SU-DHL-6 (cell line): Measurements from ENCODE around the gene SOX10.

Source experiments
- H2AFZ ChIP-seq: fragments of 200-600 bp; sonication (generic); 2 replicates; pipeline ENCODE4 v1.6.1; 2014; ENCODE audit warnings: low read depth, mild to moderate bottlenecking, moderate library complexity, mixed read lengths, antibody characterized with exemption, low read length; ENCODE audit not compliant: severe bottlenecking
- H3F3A ChIP-seq: fragments of 200-600 bp; shearing (Covaris generic); 2 replicates; pipeline ENCODE4 v1.6.0; 2016; ENCODE audit warnings: antibody characterized with exemption, mild to moderate bottlenecking; ENCODE audit not compliant: insufficient read depth
- H3K27ac ChIP-seq: fragments of 200-600 bp; sonication (generic); 2 replicates; pipeline ENCODE4 v1.5.1; 2016; ENCODE audit warnings: low read depth, mild to moderate bottlenecking, low read length, moderate library complexity, mixed read lengths
- H3K27me3 ChIP-seq: fragments of 200-600 bp; sonication (generic), shearing (Covaris generic); 2 replicates; pipeline ENCODE4 v1.6.0; 2014; ENCODE audit warnings: mild to moderate bottlenecking, low read length
- H3K36me3 ChIP-seq: fragments of 200-600 bp; sonication (generic); 2 replicates; pipeline ENCODE4 v1.6.1; 2014; ENCODE audit warnings: mild to moderate bottlenecking, low read length, mixed read lengths
- H3K4me2 ChIP-seq: fragments of 300-600, 200-600 bp; shearing (Covaris generic), sonication (generic); 2 replicates; pipeline ENCODE4 v1.6.0; 2014; ENCODE audit warnings: low read length, low read depth, mild to moderate bottlenecking; ENCODE audit not compliant: poor library complexity, severe bottlenecking
- H3K4me3 ChIP-seq: fragments of 200-600 bp; sonication (generic); 2 replicates; pipeline ENCODE4 v1.5.1; 2014; ENCODE audit warnings: antibody characterized with exemption, low read length, mild to moderate bottlenecking, mixed read lengths; ENCODE audit not compliant: insufficient read depth, poor library complexity, severe bottlenecking
- H3K79me2 ChIP-seq: fragments of 200-600 bp; sonication (generic); 2 replicates; pipeline ENCODE4 v1.6.1; 2014; ENCODE audit warnings: mild to moderate bottlenecking, low read length, moderate library complexity; ENCODE audit not compliant: insufficient read depth
- H3K9ac ChIP-seq: fragments of 200-600 bp; sonication (generic); 2 replicates; pipeline ENCODE4 v1.7.0; 2014; ENCODE audit warnings: mild to moderate bottlenecking, low read length
- H3K9me2 ChIP-seq: fragments of 200-600 bp; sonication (generic); replicated peaks from 2 replicates; pipeline ENCODE4 v1.6.1; 2014; ENCODE audit warnings: low read length; ENCODE audit not compliant: insufficient read depth
- H3K9me3 ChIP-seq: fragments of 200-600 bp; sonication (generic); 2 replicates; pipeline ENCODE4 v1.6.1; 2014; ENCODE audit warnings: low read length, mixed read lengths; ENCODE audit not compliant: insufficient read depth
- H4K20me1 ChIP-seq: fragments of 200-600 bp; sonication (generic); 2 replicates; pipeline ENCODE4 v1.6.1; 2014; ENCODE audit warnings: low read depth, mild to moderate bottlenecking, antibody characterized with exemption, low read length, moderate library complexity, mixed read lengths
- EZH2phosphoT487 ChIP-seq: fragments of 200-600 bp; sonication (generic), shearing (Covaris generic); conservative IDR thresholded peaks from 2 replicates; pipeline ENCODE4 v1.6.1; 2018; ENCODE audit warnings: mild to moderate bottlenecking, antibody characterized with exemption, low read length, moderate library complexity, mixed read lengths
- TF ChIP-seq, protein P1 (sequence below): fragments of 200-600 bp; sonication (generic); IDR thresholded peaks from one replicate; pipeline ENCODE4 v1.5.1; 2017; ENCODE audit warnings: antibody characterized with exemption, mild to moderate bottlenecking, low read length, moderate library complexity; ENCODE audit not compliant: insufficient read depth, poor library complexity, severe bottlenecking

The SOX10 gene

GRCh38 chr22:38017272-38017920 lies 33.0 kb upstream of the SOX10 start:
- no peak overlapping the region for H3K4me3 ChIP-seq
- H2AFZ ChIP-seq: no peak overlapping the region
- no peaks in the 10 kb centered on the region for H4K20me1 ChIP-seq
- H3K9ac ChIP-seq: no peak overlapping the region
- no peaks in the 10 kb centered on the region for H3K9me3 ChIP-seq
- H3K27me3 ChIP-seq: no peaks in the 10 kb centered on the region
- H3F3A ChIP-seq: no peaks in the 10 kb centered on the region
- H3K4me2 ChIP-seq: no peak overlapping the region
- no peaks in the 10 kb centered on the region for H3K36me3 ChIP-seq
- H3K27ac ChIP-seq: no peak overlapping the region
- no peaks in the 10 kb centered on the region for H3K9me2 ChIP-seq
- TF ChIP-seq EZH2phosphoT487: no peak
- TF ChIP-seq, protein P1, sequence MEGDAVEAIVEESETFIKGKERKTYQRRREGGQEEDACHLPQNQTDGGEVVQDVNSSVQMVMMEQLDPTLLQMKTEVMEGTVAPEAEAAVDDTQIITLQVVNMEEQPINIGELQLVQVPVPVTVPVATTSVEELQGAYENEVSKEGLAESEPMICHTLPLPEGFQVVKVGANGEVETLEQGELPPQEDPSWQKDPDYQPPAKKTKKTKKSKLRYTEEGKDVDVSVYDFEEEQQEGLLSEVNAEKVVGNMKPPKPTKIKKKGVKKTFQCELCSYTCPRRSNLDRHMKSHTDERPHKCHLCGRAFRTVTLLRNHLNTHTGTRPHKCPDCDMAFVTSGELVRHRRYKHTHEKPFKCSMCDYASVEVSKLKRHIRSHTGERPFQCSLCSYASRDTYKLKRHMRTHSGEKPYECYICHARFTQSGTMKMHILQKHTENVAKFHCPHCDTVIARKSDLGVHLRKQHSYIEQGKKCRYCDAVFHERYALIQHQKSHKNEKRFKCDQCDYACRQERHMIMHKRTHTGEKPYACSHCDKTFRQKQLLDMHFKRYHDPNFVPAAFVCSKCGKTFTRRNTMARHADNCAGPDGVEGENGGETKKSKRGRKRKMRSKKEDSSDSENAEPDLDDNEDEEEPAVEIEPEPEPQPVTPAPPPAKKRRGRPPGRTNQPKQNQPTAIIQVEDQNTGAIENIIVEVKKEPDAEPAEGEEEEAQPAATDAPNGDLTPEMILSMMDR: no peak
- H3K79me2 ChIP-seq: no peaks in the 10 kb centered on the region

DNA sequence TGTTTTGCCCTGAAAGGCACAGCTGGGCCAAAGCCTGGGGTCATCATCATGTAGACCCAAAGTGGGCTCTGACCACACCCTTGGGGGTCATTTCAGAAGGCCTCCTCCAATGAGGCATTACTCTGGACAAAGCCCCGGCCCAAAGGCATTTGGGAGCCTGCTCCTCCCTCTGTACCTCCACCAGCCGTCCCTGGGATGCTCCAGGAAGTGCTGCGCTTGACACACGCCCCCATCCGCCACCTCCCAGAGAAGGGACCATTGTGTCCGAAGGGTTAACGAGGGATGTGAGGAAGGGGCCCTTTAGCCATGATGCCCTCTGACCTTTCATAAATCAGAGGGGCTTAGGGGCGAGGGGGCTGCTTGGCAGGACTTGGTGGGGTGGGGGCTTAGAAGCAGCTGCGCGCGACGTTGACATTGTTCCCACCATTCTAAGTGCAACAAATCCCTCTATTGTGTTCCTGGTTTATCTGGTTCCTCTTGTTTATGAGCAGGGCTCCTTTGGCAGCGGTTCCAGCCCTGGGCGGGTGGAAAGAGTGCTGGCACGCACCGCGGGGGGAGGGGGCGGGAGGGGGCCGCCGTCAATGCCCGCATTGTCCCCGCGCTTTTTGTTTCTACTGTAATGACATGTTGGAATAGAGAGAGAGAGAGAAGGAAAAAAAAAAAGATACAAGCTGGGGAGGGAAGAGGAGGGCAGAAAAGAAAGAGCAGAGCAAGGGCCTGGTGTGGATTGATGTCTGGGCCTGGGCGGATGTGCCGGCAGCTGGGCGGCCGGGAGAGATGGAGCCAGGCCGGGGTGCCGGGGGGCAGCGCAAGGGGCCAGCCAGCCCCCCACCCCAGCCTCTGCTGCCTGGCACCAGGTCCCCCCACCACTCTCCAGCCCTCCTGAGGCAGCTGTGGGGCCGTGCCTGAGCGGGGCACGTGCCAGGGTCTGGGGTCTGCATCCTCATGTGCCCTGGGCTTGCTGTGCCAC lies 32.1 kb upstream of the SOX10 start:
- H3K36me3 ChIP-seq: no peaks in the 10 kb centered on the region
- no peak overlapping the region for H3K27ac ChIP-seq
- TF ChIP-seq, protein P1: no peak
- no peak for TF ChIP-seq EZH2phosphoT487
- no peaks in the 10 kb centered on the region for H3K9me3 ChIP-seq
- no peak overlapping the region for H2AFZ ChIP-seq
- no peaks in the 10 kb centered on the region for H3K9me2 ChIP-seq
- no peak overlapping the region for H3K9ac ChIP-seq
- no peak overlapping the region for H3K4me2 ChIP-seq
- H3K27me3 ChIP-seq: no peaks in the 10 kb centered on the region
- no peaks in the 10 kb centered on the region for H3K79me2 ChIP-seq
- no peak overlapping the region for H3K4me3 ChIP-seq
- no peaks in the 10 kb centered on the region for H4K20me1 ChIP-seq
- no peaks in the 10 kb centered on the region for H3F3A ChIP-seq

DNA sequence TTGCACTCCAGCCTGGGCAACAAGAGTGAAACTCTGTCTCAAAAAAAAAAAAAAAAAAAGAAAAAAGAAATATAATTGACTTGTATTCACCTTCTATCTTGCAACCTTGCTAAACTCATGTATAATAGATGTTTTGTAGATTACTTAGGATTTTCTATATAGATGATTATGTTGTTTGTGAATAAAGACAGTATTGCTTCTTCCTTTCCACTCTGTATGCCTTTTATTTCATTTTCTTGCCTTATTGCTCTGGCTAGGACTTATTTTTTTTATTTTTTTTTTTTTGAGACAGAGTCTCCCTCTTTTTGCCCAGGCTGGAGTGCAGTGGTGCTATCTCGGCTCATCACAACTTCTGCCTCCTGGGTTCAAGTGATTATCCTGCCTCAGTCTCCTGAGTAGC lies 29.7 kb upstream of the SOX10 start:
- Histone ChIP-seq H3F3A (no peaks in the 10 kb centered on the region), H3K9me3 (no peaks in the 10 kb centered on the region), H3K79me2 (no peaks in the 10 kb centered on the region), H3K27me3 (no peaks in the 10 kb centered on the region), H4K20me1 (no peaks in the 10 kb centered on the region), H3K9ac (no peak overlapping the region), H3K4me2 (no peak overlapping the region), H2AFZ (no peak overlapping the region), H3K27ac (no peak overlapping the region), H3K9me2 (no peaks in the 10 kb centered on the region), H3K36me3 (no peaks in the 10 kb centered on the region), H3K4me3 (no peak overlapping the region)
- TF ChIP-seq, protein P1: no peak
- no peak for TF ChIP-seq EZH2phosphoT487
